Stimulated activated CD4-positive, alpha-beta T cell treated with anti-CD3 and anti-CD28 coated beads, Interleukin-2, amount 100 ng/mL, for 24 hours (primary cell): ENCODE data around the gene GRN.
A peak's percentile ranks its signal among the peaks of the same experiment; 100 is the strongest.
"Not testable (repeated sequence)": the region's sequence is repeated elsewhere in the genome, so short reads cannot be mapped to it uniquely, and the experiment has no call there.

ENCODE experiments used
- DNase-seq, 2 donors: peaks; one replicate each; pipeline ENCODE4 v3.0.0-alpha.2; 2020

Gene GRN

DNA sequence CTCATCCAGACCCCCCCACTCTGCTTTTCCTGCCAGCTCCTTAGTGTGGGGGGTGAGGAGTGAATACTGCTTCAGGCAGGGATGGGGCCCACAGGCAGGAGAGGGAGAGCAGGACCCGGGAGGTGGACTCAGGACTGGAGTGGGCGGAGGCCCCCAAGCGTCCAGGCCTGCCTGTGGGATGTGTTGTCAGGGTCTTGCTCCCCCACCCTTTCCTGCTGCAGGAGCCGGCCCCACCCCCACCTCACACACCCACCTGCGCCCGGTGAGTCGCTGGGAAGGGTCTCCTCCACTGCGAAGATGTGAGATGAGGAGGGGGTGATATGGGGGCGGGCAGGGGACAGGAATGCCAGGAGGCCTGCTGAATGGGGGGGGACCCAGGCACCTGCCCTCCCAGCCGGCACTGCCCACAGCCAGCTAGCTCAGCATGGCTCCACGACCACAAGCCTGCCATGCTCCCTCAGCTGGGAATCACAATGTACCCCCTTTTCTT, 17.4 kb downstream of the GRN start:
- no peak for DNase-seq

GRCh38 chr17:44362949-44363612, 18.0 kb downstream of the GRN start:
- no peak for DNase-seq

DNA sequence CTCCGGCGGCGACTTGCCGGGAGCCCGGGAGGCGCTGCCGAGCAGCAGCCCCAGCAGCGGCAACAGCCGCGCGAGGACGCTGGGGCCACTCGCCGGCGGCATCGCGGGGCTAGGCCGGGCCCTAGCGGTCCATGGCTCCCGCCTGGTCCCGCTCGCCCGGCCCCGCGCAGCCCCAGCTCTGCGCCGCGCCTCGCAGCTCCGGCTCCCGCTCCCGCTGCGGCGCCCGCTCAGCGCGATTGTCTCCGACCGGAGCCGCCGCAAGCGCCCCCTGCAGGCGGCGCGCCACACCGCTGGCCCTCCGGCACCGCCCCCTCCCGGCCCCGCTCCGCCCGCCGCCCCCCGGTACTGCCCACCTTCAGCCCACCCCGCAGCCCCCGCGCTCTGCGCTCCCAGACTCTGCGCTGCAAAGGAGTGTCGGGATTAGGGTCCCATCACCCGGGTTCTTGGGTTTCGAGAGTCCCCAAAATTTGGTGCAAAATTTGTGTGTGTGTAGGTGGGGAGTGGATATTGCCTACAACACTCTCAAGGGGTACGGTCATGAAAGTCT, 18.6 kb downstream of the GRN start, which contains the start of gene FAM171A2:
TSS of gene FAM171A2 (minus strand) at position 241 of the 547 bp plus-strand sequence. CDS start at position 102, 139 bp downstream.
- DNase-seq: peak; percentile 72 to 77

DNA sequence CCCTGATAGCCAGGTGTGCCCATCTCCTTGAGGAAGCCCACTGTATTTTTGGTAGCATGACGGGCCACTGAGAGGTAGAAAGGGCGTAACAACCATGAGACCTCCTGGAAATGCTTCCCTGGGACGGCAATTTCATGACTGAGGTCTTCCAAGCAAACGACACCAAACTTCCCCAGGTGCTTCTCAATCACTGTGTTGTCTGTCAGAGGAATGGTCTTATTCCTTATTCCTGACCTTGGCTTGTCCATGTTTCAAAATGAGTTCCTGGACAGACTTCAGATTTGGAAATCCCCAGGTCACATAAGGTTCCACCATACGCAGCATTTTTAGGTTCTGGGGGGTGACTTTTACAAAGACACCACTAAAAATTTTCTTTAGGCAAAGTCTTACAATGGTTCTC, 19.9 kb downstream of the GRN start:
- DNase-seq: not testable (repeated sequence)

GRCh38 chr17:44367231-44367979, 22.3 kb downstream of the GRN start:
- no peak for DNase-seq

- DNase-seq: not testable (repeated sequence)
These were observed 23.5 kb downstream of the GRN start for GRCh38 chr17:44368391-44369243.

DNA sequence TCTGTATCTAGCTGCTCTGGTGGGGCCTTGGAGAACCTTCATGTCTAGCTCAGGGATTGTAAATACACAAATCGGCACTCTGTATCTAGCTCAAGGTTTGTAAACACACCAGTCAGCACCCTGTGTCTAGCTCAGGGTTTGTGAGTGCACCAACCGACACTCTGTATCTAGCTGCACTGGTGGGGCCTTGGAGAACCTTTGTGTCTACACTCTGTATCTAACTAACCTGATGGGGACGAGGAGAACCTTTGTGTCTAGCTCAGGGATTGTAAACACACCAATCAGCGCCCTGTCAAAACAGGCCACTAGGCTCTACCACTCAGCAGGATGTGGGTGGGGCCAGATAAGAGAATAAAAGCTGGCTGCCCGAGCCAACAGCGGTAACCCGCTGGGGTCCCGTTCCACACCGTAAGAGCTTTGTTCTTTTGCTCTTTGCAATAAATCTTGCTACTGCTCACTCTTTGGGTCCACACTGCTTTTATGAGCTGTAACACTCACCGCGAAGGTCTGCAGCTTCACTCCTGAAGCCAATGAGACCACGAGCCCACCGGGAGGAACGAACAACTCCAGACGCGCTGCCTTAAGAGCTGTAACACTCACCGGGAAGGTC, 24.4 kb downstream of the GRN start:
- not testable (repeated sequence) for DNase-seq

- no peak for DNase-seq
These were observed 26.9 kb downstream of the GRN start for GRCh38 chr17:44372036-44372435.

DNA sequence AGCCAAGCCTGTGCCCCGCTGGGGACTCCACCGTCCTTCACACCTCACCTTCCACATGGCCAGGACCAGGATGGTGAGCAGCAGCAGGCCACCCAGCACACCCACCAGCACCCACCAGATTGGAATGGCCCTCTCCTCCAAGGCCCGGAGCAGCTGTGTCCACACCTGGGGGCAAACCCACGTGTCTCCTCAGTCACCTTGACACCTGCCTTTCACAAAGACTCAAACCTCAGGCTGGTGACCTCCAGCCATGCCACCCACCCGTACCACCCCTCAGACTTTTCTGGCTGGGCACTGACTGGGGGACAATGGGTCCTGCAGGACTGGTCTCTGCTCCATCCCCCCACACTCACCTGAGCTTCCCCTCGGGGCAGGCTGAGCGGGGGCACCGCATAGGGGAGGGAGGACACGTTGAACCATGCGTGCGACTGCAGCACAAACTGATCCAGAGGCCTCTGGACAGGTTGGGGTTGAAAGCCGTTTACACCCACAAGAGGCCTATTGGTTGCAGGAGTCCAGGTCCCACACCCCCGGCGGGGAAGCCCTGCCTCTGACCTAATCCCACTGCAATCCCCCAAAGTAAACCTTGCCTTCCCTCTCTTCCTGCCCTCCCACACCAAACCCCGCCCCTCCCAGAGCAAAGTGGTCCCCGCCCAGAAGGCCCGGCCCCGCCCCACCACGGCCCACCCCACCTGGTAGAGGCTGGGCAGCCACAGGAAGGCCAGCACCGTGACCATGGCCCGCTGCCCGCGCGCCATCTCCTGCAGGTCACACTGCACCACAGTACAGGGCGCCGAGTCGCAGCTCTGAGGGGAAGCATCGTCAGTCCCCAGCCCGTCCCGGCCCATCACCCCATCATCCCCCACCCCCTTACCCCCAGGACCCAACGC, 29.4 kb downstream of the GRN start:
- no peak for DNase-seq

- no peak for DNase-seq
These were observed 30.3 kb downstream of the GRN start for GRCh38 chr17:44375196-44376017.

- peak in 1 of 2 donors; percentile 33 for DNase-seq
These were observed 31.0 kb downstream of the GRN start for GRCh38 chr17:44376124-44376523.

GRCh38 chr17:44376779-44377178, 31.7 kb downstream of the GRN start:
- DNase-seq: no peak

- no peak for DNase-seq
These were observed 33.1 kb downstream of the GRN start for GRCh38 chr17:44378171-44378705.

- no peak for DNase-seq
These were observed 34.8 kb downstream of the GRN start for GRCh38 chr17:44379887-44380286.

DNA sequence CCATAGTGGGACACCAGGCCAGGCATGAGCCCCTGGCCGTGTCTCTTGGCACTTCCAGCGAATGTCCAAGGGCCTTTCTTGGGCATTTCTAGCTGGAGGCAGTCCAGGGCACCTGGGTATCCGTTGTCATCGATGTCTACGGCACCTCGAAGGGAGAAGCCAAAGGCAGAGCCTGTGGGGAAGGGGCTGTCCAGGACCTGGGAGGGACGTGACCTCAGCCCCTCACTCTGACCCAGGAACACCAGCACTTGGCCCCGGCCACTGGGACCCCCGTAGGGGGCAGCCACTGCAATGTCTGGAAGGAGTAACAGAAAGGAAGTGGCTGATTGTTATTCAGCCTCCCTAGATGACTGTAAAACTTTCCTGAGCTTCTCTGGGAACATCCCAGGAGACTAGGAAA, 35.7 kb downstream of the GRN start:
- no peak for DNase-seq

DNA sequence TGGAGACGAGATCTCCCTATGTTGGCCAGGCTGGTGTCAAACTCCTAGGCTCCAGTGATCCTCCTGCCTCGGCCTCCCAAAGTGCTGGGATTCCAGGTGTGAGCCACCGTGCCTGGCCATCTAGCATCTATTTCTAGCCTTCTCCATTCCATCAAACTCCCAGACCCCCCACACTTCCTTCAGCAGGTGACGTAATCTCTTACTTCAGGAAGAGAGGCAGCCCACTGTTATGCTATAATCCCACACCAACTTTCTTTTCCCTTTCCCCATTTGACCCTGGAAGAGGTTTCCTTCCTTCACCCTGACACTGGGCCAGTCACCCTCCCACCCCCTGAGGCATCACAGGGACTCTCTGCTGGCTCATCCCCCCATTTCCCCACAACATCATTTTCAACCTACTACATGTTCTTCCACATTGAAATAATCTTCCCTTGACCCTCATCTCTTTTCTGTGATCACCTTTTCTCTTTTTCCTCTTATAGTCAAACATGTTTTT, 36.8 kb downstream of the GRN start:
- DNase-seq: no peak

DNA sequence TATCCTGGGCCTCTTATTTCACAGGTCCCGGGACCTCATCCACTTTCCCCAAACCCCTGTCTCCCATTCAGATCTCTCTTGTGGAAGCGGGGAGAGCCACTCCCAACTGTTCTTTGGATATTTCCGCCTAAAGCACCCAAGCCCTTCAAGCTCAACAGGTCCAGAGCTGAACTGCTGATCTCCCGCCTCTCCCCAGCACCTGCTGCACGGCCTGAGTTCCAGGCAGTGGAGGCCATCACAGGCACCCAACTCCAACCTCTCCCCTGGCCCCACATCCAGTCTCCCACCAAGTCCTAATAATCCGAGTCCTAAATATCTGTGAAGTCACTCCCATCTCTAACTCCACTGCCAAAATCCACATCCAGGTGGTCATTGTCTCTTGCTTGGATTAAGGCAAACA, 37.8 kb downstream of the GRN start:
- DNase-seq: no peak

DNA sequence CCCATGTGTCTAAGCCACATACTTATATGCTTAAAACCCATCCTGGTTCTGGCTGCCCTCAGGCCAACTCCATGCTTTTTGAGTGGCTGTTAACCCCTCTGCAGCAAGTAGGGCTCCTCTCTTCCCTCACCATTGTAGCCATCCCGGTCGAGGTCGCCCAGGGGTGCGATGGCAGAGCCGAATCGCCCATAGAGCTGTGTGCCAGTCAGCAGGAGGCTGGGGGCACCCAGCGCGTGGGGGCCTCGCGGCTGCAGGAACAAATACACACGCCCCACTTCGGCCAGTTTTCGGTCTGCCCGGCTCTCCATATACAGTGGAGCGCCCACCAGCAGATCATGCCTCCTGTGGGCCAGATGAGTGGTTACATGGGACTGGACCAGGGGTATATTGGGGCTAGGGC, 38.3 kb downstream of the GRN start:
- no peak for DNase-seq

GRCh38 chr17:44383861-44384260, 38.8 kb downstream of the GRN start:
- no peak for DNase-seq

DNA sequence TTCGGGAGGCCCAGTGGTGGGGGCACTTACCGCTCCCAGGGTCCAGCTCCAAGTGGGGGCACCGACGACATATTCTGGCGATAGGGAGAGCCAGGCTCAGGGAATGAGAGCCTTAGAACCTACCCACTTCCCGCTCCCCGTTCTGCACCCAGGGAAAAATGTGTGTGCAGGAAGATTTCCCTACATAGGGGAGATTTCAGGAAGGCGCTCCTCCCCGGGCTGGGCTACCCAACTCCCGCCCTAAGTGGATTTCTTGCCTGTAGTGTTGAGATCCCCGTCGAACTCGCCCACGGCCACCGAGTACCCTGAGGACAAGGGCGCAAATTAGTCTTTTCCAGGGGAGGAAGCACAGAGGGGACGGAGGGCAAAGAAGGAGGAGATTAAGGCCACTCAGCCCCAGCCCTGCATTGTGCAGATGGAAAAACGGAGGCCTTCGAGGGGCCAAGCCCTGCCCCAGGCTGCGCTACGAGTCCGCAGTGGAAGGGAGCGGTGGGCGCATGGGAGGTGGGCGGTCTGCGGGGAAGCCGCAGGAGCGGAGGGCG, 39.2 kb downstream of the GRN start:
- no peak for DNase-seq
